NCI-H146 treated with DMSO at 0.1 percent for 48 hours (cell line): ENCODE results near the gene GSG1L2.
"Not testable (repeated sequence)": the region's sequence is repeated elsewhere in the genome, so short reads cannot be mapped to it uniquely, and the experiment has no call there.

Source experiments
- DNase-seq: peaks from one replicate; lab custom pipeline; 2025; ENCODE audit not compliant: unreplicated experiment; lab: John Stamatoyannopoulos, UW

GSG1L2 gene

DNA sequence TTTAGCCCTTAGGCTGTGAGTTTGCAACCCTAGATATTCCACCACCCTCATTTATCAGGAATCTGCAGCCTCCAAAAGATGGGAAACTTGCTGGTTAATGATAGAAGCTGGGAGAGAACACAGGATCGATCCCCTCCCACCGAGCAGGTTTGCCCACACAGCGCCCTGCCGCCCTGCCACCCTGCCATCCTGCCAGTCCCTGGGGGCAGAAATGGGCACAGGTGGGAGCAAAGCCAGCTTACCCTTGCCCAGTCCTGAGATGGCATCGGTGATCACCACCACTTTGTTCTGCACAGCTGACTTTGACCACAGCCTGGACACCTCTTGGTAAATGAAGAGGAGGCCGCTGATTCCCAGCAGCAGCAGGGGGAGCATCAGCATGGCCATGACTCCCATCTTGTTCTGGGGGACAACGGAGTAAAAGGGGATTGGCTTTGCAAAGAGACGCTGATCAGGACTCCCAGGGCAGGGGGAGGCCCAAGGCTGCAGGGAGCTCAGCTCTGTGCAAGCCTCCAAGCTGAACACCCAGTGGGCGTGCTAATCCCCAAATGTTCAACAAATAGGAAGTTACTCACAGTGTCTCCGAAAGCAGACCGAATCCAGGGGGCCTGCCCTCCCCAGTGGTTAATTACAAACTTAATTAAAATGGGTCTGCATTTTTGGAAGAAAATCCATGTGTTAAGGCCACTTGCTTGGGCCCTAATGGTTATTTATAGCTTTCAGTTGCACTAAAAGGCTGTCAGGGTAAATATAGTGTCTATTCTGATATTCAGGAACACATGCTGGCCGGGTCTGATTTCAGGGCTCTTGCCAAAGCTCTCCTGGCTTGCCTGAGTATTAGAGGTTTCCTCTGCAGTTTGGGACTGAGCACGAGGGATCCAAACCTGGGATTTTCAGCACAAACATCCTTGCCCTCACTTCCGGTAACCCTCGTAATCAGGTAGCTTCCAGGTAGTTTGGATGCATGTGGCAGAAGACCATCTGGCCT is 30.7 kb downstream of the GSG1L2 start, which contains the start of gene DHRS7C:
Gene DHRS7C (minus strand): TSS at position 704 of the 988 bp plus-strand sequence. CDS start 308 bp downstream, at position 396.
- no peak for DNase-seq

DNA sequence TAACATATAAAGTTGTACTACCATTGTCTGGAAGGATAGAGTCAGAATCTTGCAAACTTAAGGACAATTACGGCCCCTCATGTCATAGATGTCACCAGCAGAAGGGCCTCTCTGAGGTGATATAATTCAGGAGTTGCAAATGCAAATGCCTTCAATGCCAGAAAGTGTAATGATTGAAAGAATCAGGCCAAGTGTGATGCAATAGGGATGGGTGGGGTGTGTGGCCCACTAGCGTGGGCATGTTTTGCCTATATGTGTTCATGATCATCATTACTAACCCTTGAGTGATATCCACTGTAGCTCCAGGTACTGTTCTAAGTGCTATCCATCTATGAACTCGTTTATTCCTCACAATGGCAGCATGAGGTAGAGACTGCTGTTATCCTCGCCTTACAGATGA is 31.6 kb downstream of the GSG1L2 start:
- no peak for DNase-seq

DNA sequence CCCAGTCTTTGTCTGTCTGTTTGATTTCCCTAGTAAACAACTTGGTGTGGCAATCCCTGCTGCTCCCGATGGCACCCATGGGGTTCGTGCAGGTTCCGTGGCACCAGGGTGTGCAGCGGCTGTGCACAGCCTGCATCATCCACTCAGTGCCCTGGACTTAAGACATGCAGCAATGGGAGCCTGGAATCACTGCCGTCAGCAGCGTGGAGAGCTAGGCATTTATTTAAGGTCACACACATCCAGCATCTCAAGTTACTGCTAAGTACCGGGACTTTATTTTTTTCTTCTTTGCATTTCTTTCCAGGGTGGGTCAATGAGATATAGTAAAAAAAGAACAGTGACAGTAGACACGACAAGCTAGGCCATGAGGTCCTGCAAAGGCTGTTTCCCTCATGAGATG is 33.3 kb downstream of the GSG1L2 start:
- DNase-seq = no peak

DNA sequence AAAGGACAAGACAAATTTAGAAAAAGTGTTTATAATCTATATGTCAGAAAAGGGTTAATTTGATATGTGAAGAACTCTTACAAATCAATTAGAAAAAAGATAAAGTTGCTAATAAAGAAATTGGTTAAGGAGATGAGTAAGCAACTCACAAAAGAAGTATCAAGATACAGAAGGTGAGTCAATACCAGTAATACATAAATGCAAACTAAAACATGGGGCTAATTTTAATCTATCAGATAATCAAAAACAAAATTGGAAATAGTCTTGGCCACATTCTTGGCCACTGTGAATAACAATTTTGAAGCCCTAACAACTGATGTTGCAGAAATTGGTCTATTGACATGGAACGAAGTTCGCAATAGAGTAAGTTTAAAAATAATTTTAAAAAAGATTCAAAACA is 37.3 kb downstream of the GSG1L2 start:
- no peak for DNase-seq

DNA sequence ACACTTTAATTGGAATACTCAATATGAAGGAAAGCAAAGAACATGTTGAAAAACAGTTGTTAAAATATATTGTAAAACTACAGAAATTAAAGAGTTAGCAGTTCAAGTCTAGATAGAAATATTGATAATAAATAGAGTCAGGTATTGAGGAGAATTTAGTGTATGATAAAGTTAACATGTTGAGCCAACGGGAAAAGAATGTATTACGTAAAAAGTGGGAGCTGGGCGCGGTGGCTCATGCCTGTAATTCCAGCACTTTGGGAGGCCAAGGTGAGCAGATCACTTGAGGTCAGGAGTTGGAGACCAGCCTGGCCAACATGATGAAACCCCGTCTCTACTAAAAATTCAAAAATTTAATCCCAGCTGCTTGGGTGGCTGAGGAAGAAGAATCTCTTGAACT is 38.4 kb downstream of the GSG1L2 start:
- DNase-seq = not testable (repeated sequence)

DNA sequence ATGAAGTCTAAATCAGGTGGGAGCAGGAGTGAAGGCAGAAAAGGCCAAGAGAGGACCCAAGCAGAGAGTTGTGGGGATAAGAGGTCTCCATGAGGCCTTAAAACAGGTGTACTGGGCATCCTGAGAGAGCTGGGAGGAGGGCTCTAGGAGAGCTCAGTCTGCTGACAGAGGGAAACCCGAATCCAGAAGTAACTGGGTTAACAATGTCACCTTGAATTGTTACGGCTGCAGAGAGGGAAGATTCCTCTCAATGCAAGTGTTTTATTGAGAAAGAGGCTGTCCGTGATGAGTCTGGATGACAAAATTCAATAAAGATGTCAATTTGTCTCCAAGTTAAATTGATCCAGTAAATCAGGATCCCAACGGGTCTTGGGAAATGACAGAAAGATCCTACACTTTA is 38.8 kb downstream of the GSG1L2 start:
- no peak for DNase-seq

DNA sequence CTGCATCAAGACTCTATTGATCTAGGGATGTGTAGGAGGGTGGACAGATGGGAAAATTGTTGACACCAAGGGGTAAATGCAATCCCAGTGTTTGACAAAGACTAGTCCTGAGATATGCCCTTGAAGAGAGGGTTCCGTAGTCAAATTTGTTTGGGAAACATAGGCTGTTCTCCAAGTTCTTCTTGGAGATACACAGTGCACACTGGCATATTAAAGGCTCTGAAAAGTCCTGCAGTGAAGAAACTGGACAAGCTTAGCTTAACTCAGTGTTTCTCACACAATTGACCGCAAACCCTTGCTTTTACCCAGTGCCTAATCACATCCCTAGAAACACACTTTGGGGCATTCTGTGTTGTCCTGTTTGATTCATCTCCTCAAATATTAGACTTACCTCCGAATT is 41.3 kb downstream of the GSG1L2 start:
- no peak for DNase-seq

DNA sequence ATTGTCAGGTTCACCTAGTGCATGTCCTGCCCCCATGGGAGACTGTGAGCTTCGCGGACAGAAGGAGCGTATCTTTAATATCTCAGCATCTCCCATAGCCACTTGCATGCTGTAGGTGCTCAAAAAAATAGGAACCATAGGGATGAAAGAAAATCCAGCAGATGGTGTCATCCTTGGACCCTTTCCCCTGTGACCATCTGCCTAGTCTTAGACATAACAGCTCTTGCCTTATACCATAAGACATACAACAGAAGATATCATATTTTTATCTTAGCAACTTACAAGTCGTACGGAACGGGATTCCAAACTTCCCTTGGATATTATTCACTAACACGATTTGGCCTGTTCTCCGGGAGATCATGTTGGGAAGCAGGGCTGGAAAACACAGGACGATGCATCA is 45.0 kb downstream of the GSG1L2 start:
- no peak for DNase-seq

DNA sequence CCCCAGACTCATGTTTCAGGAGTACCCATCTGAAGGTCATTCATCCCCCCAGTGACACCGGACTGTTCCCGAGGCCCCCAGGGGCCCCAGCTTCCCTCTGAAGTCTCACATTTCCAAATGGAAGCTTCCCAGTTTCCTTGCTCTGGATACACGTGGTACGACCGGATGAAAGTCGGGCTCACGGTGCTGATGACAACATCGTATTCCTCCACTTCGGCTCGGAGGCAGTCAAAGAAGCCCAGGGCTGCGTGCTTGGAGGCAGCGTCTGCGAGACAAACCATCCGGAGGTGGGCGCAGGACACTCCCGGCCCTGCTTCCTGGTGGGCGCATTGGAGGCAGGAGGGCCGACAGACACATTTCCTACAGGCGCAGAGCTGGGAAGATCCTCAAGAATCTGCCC is 49.2 kb downstream of the GSG1L2 start:
- no peak for DNase-seq

DNA sequence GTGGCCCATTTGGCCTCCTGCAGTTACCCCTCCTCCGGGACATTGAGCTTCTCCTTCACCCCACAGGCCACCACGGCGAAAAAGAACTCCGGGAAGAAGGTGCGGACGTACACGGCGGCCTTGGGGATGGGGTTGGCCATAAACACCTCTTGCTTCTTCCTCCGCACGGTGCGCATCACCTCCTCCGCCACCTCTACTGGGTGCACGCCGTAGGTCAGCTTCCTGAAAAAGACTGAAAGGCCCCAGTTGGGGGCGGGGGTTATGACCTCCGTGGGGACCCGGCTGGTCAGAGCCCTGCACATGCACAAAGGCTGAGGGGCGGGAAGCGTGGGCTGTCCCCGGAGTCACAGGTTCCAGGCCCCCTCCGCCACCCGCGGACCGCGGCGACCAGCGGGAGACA is 50.4 kb downstream of the GSG1L2 start:
- DNase-seq = no peak

DNA sequence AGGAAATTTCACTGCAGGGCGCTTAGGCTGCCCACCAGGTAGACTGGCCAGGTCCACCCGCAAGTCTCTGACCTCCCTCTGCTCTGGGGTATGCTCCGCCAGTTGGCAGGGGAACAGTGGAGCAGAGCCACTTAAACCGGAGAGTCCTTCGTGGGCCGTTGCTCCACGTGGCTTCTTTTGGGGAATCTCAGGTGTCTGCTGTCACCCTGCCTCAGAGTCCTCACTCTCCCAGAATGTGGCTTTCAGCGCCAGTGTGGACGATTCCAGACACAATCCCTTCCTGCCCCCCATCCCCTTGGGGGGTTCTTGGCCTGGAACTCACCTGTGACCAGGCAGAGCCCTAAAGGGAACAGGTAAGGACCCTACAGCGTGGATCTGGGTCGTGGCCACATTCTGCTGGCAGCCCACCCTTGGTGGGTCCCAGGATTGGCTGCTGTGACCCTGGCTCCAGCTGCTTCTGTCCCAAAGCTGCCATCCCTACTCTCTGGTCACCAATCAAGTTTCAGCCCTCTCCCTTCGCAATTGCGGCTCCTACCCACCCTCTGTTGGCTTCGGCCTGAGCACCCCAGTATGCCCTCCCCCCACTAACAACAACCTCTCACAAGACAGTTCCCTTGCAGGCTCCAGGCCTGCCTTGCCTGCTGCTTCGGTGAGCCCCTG is 52.7 kb downstream of the GSG1L2 start:
- no peak for DNase-seq

DNA sequence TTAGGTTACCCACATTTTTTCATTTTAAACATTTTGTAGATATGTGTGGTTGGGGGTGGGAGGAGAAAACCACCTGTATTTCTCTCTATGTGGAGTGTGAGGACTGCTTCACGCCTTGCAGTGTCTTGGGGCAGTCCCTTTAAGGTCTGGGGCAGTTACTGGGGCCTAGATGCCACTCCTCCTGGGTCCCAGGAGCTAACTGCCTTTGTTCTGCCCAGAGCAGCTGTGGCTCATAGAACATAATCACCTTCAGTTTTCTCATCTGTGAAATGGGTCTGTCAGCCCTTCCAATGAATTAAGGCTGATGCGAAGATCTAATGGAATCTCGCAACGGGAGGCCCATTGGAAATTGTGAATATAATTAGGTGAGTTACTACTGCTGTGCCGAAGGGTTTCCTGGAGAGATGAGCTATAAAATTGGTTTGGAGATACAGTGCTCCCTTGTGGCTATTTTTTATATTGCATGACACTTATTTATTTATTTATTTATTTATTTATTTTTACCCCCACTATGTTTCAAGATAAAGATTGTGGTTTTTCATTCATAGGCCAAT is 53.4 kb downstream of the GSG1L2 start:
- DNase-seq = peak; percentile 27

DNA sequence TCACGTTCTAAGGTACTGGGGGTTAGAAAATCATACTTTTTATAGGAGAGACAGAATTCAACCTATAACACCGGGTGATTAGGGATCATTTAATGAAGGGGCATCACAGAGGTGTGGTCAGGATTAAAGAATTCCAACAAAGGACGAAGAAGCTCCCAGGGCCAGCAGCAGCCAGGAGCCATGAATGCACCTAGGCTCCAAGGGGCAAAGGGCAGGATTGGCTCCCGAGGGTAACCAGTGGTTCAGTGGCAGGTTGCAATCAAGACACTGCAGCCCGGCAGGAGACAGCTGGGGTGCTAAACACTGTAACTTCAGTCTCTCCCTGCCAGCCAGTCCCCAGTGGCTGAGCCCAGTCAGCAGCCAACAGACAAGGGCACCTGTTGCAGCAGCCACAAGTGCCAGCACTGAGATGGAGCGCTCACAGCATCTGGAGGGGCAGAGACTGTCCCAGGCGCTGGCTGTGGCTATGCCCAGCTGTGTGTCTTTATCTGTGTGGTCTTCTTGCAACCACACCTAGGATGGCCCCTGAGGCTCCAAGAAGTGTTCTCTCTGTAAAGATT is 54.4 kb downstream of the GSG1L2 start:
- DNase-seq = no peak

DNA sequence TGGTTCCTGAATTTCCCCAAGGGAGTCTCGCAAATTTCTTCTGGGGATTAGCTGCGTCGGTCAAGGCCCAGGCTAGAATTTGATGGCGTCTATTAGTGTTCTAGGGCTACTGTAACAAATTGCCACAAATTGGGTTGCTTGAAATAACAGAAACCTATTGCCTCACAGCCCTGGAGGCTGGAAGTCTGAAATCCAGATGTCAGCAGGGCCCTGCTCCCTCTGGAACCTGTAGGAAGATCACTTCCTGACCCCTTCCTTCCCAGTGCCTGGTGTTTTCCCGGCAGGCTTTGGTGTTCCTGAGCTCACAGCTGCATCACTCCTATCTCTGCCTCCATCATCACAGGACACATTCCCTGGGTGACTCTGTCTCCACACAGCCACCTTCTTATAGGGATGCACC is 54.9 kb downstream of the GSG1L2 start:
- no peak for DNase-seq

DNA sequence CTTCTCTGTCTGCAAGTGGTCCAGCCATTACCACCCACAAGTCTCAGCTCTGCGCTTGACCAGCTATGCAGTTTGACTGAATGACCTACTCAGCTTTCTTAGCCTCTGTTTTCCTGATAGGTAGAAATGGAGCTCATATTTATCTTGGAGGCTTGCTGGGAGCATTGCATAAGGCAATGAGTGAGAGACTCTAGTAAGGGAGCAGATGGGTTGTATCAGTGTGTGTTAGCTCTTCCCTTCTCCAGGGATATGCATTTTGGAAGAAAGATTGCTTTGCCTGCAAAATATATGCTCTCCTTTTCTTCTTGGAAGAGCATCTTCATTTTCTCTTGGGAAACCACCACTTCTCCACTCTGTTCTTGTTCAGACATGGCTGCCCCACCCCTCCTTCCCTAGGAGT is 56.6 kb downstream of the GSG1L2 start:
- no peak for DNase-seq

DNA sequence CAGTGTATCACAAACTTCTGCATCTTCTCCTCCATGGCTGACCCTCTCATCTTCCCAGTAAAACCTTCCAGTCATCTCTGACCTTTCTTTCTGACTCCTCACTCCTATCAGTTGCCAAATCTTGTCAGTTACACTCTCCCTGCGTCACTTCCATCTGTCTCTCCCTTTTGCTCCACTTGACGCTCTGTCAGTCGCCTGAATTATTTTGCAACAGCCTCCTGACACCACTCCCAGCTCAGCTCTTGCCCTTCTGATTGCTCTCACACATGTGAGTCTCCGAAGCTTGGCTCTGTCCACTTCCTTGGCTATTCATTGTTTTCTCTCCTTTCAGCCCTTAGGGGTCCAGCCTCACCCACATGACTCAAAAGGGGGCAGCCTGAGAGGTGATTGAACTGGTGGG is 58.2 kb downstream of the GSG1L2 start:
- DNase-seq = no peak

DNA sequence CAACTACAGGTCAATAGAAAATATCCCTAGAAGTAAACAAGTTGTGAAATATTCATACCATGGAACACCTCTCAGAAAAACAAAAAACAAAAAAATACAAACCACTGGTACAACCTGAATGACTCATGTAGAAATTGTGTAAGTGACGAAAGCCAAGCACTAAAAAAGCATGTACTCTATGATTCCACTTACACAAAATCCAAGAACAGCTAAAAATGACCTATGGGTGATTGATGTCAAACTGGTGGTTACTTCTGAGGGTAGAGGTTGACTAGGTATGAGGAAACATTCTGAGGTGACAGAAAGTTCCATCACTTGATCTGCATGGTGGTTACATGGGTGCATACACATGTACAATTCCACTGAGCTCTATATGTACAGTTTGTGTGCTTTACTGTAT is 61.6 kb downstream of the GSG1L2 start:
- DNase-seq = no peak

DNA sequence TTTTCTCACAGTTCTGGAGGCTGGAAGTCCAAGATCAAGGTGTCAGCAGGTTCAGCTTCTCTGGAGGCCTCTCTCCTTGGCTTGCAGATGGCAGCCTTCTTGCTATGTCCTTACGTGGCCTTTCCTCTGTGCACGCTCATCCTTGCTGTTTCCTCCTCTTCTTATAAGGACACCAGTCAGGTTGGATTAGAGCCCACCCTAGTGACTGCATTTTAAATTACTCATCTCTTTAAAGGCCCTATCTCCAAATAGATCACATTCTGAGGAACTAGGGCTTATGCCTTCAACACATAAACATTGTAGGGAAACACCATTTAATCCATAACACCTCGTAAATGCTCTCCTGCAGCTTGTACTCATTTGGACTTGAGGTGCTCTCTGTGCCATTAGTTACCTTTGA is 66.8 kb downstream of the GSG1L2 start:
- no peak for DNase-seq
